ENCODE results near the gene RAD51B. TPM values are rescaled to one million over a fixed set of nuclear protein-coding genes. Genes with fewer than 3 reads are reported as not detected.
A peak's percentile ranks its signal among the peaks of the same experiment; 100 is the strongest.

RAD51B gene
- total and polyA plus RNA-seq, 2 donors (not counting 1 experiment from before 2014, with no cell fraction given): 4.6 to 16.3 TPM

DNA sequence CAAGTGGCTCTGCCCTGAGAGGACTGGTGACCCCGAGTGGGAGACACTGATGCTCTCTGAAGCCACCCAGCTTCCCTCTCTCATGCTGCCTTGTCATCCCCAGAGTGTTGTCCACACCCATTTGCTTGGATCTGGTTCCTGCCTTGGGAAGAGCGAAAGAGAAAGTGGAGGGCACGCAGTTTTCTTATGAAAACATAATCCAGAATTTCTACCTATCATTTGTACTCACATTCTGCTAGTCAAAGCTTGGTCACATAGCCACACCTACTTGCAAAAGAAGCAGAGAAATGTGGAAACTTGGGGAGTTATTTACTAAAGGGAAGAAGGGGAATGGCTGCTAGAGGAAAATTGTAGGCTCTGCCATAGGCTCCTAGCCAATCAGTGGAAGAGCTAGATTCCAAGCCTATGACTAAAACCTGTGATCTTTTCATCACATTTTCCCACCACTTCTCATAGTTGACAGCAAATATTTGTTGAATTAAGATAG lies 647.0 kb downstream of the RAD51B start:
- Histone ChIP-seq H2AFZ (ENCODE audit: low read length) (peak overlapping the region; percentile 53), H3K9ac (ENCODE audit: insufficient read depth, low read length) (no peak overlapping the region)

DNA sequence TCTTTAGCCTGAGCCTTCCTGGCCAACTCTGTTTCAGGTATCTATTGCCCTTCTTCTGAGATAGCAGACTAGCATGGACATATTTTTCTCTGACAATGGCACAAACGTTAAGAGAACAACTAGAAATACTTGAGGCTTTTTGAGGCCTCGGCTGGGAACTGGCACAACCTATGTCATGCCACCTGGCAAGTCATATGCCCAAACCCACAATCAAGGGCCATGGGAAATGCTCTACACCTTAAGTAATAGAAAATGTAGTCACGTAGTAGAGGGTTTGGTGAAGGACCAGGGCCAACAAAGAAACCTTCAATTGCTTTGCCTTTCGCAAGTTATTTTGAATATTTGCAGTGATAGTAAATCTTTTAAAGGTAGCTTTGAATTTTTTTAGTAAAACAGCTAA lies 647.8 kb downstream of the RAD51B start:
- Histone ChIP-seq H4K20me1 (ENCODE audit: control insufficient read depth, extremely low read depth, insufficient read depth, low read length) (no peaks in the 10 kb centered on the region), H3K4me3 (replicated peaks in 1 of 4; ENCODE audit: control extremely low read depth in 1 of 4, insufficient read depth in 1 of 4, low read depth in 3 of 4, low read length in 4 of 4) (no peak overlapping the region), H3K9me3 (ENCODE audit: control insufficient read depth, insufficient read depth, low read depth, low read length) (no peaks in the 10 kb centered on the region), H3K36me3 (ENCODE audit: control insufficient read depth, insufficient read depth, low read length) (no peaks in the 10 kb centered on the region), H3K27me3 (ENCODE audit: control insufficient read depth, insufficient read depth, low read length) (no peaks in the 10 kb centered on the region), H3K4me2 (ENCODE audit: extremely low read depth, insufficient read depth, low read length) (no peak overlapping the region), H2AFZ (ENCODE audit: low read length) (no peak overlapping the region), H3K9ac (ENCODE audit: insufficient read depth, low read length) (no peak overlapping the region), H3K79me2 (ENCODE audit: control insufficient read depth, insufficient read depth, low read length) (no peaks in the 10 kb centered on the region), H3K4me1 (ENCODE audit: control insufficient read depth, extremely low read depth, insufficient read depth, low read length) (peaks cover 12% of the 10 kb centered on the region), H3K27ac (ENCODE audit: insufficient read depth, low read length) (no peak overlapping the region)
- no peak for TF ChIP-seq EZH2 (IDR thresholded peaks at IDR 0.05; ENCODE audit: low read length, missing control alignments)
- DNase-seq (ENCODE audit: low read depth in 2 of 2): no peak

More for the DNA sequence above, 647.0 kb downstream of the RAD51B start:
- peaks cover 12% of the 10 kb centered on the region for H3K4me1 ChIP-seq (ENCODE audit: control insufficient read depth, extremely low read depth, insufficient read depth, low read length)
- peak; percentile 91 to 98 for DNase-seq (ENCODE audit: low read depth in 2 of 2)
- peak overlapping the region in 3 of 4 experiments; percentile 27 to 42 (median 33) for H3K4me3 ChIP-seq (replicated peaks in 1 of 4; ENCODE audit: control extremely low read depth in 1 of 4, insufficient read depth in 1 of 4, low read depth in 3 of 4, low read length in 4 of 4)
- no peaks in the 10 kb centered on the region for H3K27me3 ChIP-seq (ENCODE audit: control insufficient read depth, insufficient read depth, low read length)
- no peaks in the 10 kb centered on the region for H3K79me2 ChIP-seq (ENCODE audit: control insufficient read depth, insufficient read depth, low read length)
- H4K20me1 ChIP-seq (ENCODE audit: control insufficient read depth, extremely low read depth, insufficient read depth, low read length): no peaks in the 10 kb centered on the region
- no peaks in the 10 kb centered on the region for H3K9me3 ChIP-seq (ENCODE audit: control insufficient read depth, insufficient read depth, low read depth, low read length)
- no peaks in the 10 kb centered on the region for H3K36me3 ChIP-seq (ENCODE audit: control insufficient read depth, insufficient read depth, low read length)
- peak overlapping the region; percentile 91 for H3K4me2 ChIP-seq (ENCODE audit: extremely low read depth, insufficient read depth, low read length)
- TF ChIP-seq EZH2 (IDR thresholded peaks at IDR 0.05; ENCODE audit: low read length, missing control alignments): no peak
- TF ChIP-seq, protein P1, sequence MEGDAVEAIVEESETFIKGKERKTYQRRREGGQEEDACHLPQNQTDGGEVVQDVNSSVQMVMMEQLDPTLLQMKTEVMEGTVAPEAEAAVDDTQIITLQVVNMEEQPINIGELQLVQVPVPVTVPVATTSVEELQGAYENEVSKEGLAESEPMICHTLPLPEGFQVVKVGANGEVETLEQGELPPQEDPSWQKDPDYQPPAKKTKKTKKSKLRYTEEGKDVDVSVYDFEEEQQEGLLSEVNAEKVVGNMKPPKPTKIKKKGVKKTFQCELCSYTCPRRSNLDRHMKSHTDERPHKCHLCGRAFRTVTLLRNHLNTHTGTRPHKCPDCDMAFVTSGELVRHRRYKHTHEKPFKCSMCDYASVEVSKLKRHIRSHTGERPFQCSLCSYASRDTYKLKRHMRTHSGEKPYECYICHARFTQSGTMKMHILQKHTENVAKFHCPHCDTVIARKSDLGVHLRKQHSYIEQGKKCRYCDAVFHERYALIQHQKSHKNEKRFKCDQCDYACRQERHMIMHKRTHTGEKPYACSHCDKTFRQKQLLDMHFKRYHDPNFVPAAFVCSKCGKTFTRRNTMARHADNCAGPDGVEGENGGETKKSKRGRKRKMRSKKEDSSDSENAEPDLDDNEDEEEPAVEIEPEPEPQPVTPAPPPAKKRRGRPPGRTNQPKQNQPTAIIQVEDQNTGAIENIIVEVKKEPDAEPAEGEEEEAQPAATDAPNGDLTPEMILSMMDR (conservative IDR thresholded peaks at IDR 0.05 in 1 of 2, IDR thresholded peaks at IDR 0.05 in 1 of 2; ENCODE audit: low read depth in 1 of 2, low read length in 2 of 2): no peak
- H3K27ac ChIP-seq (ENCODE audit: insufficient read depth, low read length): peak overlapping the region; percentile 66

DNA sequence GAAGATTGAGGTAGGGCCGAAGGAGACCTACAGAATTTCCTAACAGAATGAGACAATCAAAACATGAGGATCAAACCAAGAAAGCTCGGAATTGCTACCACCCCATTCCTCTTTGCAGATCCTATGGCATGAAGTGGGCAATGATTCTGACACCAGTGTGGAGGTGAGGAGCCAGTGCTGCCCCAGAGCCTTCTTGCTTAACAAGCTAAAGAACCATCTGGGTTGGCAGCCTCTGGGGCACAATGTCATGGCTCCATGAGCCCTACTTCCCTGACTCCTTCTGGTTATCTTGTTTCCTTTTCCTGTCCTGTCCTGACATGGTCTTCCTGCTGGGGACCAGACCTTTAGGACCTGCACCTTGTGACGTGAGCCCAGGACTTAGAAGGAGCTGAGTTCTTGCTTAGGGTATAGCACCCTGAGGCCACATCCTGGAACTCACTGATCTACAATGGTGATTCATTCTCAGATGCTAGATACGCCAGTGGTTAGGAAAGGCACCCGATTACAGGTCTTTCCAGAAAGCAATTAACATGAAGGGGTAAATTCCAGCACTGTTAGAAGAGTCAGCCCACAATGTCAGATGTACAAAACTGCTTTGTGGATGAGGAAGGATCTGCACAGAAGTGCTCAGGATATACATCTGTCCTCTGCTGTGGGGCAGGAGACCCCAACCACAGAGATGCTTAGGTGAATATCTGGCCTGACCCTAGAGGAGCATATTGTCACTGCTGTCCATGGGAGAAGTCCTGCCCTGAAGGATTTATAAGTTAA lies 649.0 kb downstream of the RAD51B start:
- Histone ChIP-seq H3K79me2 (ENCODE audit: control insufficient read depth, insufficient read depth, low read length) (no peaks in the 10 kb centered on the region), H3K4me1 (ENCODE audit: control insufficient read depth, extremely low read depth, insufficient read depth, low read length) (peaks cover 12% of the 10 kb centered on the region), H2AFZ (ENCODE audit: low read length) (no peak overlapping the region), H3K36me3 (ENCODE audit: control insufficient read depth, insufficient read depth, low read length) (no peaks in the 10 kb centered on the region), H3K9me3 (ENCODE audit: control insufficient read depth, insufficient read depth, low read depth, low read length) (no peaks in the 10 kb centered on the region), H4K20me1 (ENCODE audit: control insufficient read depth, extremely low read depth, insufficient read depth, low read length) (no peaks in the 10 kb centered on the region), H3K27ac (ENCODE audit: insufficient read depth, low read length) (no peak overlapping the region), H3K9ac (ENCODE audit: insufficient read depth, low read length) (no peak overlapping the region), H3K4me3 (replicated peaks in 1 of 4; ENCODE audit: control extremely low read depth in 1 of 4, insufficient read depth in 1 of 4, low read depth in 3 of 4, low read length in 4 of 4) (no peak overlapping the region), H3K27me3 (ENCODE audit: control insufficient read depth, insufficient read depth, low read length) (no peaks in the 10 kb centered on the region), H3K4me2 (ENCODE audit: extremely low read depth, insufficient read depth, low read length) (no peak overlapping the region)
- DNase-seq (ENCODE audit: low read depth in 2 of 2): peak in 1 of 2 donors; percentile 96
- TF ChIP-seq EZH2 (IDR thresholded peaks at IDR 0.05; ENCODE audit: low read length, missing control alignments): no peak
- TF ChIP-seq, protein P1 (conservative IDR thresholded peaks at IDR 0.05 in 1 of 2, IDR thresholded peaks at IDR 0.05 in 1 of 2; ENCODE audit: low read depth in 1 of 2, low read length in 2 of 2): no peak
